Measurements from ENCODE around the gene MLH3.

Gene MLH3

GRCh38 chr14:74984236-74985027 is 66.8 kb downstream of the MLH3 start:
- DNase-seq (ENCODE audit: low spot score): no peak

- peak; percentile 88 for DNase-seq (ENCODE audit: low spot score)
These were observed 67.9 kb downstream of the MLH3 start for GRCh38 chr14:74983343-74983742.

DNA sequence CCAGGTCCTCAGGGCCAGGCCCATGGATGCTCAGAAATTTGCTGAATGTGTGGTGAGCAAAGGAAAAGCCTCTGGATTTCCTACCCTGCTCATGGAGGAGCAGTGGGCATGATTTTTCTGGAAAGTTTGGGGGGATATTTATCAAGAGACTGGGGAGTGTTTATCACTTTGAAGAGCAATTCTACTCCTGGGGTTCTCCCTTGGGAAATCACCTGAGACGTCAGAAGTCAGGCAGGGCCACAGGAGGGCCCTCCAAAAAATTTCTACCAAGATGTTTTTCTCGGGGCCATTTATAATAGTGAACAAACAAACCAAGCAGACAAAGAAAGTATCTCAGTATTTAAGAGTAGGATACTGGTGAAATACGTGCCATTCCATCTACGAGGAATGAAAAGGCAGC is 68.6 kb downstream of the MLH3 start:
- no peak for DNase-seq (ENCODE audit: low spot score)

DNA sequence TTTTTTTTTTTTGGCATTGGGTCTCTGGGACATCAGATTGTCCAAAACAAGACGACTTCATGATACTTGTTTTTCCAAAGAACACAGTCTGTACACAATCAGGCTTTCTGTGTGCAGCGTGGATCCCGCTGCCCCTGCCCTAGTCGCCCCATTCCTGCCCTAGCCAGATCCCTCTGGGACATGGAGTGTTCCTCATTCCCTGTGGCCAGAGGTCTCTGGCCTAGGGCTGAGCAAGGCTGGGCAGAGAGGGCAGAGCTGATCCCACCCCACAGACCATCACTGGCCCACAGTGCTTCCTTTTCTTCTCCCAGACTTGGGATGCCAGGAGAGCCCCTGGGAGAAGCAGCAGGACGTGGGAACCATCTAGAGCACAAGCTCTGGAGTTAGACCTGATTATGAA is 69.4 kb downstream of the MLH3 start:
- DNase-seq (ENCODE audit: low spot score): no peak

GRCh38 chr14:74981462-74981782 is 69.8 kb downstream of the MLH3 start:
- no peak for DNase-seq (ENCODE audit: low spot score)

DNA sequence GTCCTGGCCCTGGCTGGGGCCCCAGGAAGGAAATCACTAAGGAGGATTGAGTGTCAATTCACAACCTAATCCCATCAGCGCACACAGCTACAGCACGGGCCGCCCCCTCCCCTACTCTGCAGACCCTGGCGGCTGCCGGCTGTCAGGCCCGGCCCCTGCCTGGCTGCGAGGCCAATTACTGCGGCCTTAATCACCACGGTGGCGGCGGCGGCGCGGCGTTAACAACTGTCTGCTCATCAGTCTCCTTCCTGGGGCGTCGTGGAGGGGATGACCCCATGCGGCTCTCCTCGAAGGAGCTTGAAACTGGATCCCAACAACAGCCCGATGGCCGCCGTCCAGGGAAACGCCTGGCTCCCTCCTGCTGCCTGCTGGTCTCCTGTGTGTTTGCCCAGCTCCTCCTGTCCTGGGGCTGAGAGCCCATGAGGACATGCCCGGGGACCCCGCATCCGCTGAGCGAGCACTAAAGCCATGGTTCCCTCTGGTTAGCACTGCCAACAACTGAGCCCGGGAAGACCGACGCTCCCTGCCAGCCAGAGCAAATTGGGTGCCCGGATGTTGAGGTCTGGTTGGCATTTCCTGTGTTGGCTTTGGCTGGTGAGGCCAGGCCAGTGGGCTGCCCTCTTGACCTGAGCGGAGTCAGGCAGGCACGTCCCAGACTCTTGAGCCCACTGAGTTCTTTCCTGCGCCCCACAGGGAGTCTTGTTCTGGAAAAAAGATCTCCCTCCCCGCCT is 70.4 kb downstream of the MLH3 start:
- DNase-seq (ENCODE audit: low spot score): peak; percentile 88

DNA sequence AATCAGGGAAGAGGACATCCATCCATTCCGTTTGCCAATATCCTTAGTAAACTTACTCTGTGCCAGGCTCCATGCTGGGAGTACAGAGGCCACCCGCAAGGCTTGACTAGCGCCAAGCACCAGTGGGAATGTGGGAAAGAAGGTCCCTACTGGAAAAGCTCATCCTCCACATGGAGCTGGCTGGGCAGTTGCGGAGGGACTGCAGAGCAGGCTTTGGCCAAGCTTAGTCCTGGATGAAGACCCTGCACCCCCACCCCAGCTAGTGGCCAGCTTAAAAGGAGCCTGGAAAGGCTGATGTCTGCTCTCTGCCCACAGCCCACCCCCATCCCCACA is 70.9 kb downstream of the MLH3 start:
- DNase-seq (ENCODE audit: low spot score): no peak

- no peak for DNase-seq (ENCODE audit: low spot score)
These were observed 71.5 kb downstream of the MLH3 start for GRCh38 chr14:74979442-74980397.

- no peak for DNase-seq (ENCODE audit: low spot score)
These were observed 72.2 kb downstream of the MLH3 start for GRCh38 chr14:74979029-74979428.

DNA sequence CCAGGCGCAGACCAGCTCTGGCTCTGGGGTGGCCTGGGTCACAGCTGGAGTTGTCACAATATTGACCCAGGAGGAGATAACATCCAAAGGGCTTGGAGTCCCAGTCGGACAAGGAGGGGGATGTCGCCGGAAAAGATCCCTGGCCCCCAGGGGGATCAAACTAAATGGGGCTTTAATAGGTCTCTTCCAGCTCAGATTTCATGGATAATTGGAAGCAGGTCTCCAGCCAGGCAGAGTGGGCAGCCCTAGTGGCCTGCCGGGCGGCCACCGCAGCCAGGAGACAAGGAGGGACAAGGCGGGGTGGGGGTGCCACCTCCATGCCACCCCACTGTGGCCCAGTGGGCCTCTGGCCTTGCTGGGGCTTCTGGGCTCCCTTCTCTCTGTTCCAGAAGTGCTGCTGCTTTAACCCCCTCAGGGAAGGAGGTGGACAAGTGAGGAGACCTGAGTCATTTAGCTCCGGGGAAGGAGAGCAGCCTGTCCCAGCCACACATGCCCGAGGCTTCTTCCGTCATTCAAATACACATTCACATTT is 72.8 kb downstream of the MLH3 start:
- DNase-seq (ENCODE audit: low spot score): no peak

GRCh38 chr14:74977901-74978385 is 73.3 kb downstream of the MLH3 start:
- DNase-seq (ENCODE audit: low spot score): no peak

GRCh38 chr14:74977164-74977900 is 73.9 kb downstream of the MLH3 start:
- DNase-seq (ENCODE audit: low spot score): no peak

DNA sequence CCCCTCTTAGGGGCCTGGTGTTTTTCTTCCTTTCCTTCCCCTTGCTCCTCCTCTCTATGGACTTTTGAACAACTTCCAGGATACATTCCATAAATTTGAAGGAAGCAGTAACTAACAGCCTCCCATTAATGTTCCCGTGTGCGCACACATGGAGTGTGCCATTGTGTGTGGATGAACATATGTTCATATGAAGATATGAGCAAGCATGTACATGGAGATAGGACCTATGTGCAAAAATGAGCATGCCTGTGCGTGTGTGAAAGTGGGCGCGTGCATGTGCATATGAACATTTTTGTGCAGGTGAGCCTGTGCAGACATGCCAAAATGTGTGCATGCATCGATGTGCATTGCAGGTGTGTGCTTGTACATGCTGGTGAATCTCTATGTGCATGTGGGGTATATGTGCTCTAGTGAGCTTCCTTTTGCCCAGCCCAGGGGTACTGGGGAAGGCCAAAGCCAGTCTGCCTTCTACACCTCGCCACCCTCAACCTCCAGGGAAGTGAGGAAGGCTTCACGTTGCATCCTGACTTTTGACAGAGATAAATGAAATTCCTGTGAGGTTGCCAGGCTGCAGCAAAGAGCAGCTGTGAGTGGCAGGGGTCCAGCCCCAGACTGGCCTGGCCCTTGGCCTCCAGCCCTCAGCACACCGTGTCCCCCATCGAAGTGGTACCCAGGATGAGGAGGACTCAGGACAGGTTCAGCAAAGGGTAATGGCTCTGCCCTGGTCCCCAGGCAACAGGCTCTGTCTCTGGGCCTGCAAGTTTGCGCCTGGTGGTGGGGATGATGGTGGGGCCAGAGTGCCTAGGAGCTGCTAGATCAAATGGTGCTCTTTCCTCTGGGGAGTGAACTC is 74.8 kb downstream of the MLH3 start:
- no peak for DNase-seq (ENCODE audit: low spot score)

- no peak for DNase-seq (ENCODE audit: low spot score)
These were observed 76.0 kb downstream of the MLH3 start for GRCh38 chr14:74975059-74975810.

- DNase-seq (ENCODE audit: low spot score): no peak
These were observed 76.8 kb downstream of the MLH3 start for GRCh38 chr14:74974364-74975058.

- DNase-seq (ENCODE audit: low spot score): no peak
These were observed 77.3 kb downstream of the MLH3 start for GRCh38 chr14:74973905-74974363.

GRCh38 chr14:74973003-74973653 is 78.1 kb downstream of the MLH3 start:
- DNase-seq (ENCODE audit: low spot score): peak; percentile 87

DNA sequence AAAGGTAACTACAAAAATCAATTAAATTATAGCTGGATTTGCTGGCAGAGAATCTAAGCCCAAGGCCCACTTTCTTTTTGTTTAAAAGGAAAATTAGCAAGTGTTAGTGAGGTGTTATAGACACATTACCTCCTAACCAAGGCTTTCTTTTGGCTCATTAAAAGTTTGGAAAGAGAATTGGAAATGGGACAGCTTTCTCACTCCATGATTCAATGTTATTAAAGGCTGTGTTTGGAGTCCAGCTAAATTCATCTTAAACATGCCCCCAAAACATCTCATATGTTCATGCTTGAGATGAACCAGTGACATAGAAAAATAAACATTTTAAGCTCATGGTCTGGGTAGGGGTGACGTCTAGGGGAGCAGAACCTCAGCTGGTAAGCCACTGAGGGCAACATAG is 82.5 kb downstream of the MLH3 start:
- no peak for DNase-seq (ENCODE audit: low spot score)

All from kidney capillary endothelial cell (primary cell).